SK-N-SH treated with all-trans-retinoic acid at 6 μM for 48 hours (cell line): ENCODE results near the gene ATF1.
A peak's percentile ranks its signal among the peaks of the same experiment; 100 is the strongest.

Experiments used
- ATAC-seq: fragments of 200-7000 bp; cut with Tn5 transposase; 3 replicates; pipeline ENCODE4 v1.9.1; 2020; ENCODE audit warnings: mild to moderate bottlenecking, moderate library complexity
- ARNTL ChIP-seq: fragments of 450-650 bp; formaldehyde crosslinking; IDR thresholded peaks from 2 replicates; pipeline ENCODE4 v1.5.0; 2020; ENCODE audit warnings: low read depth, mild to moderate bottlenecking, moderate library complexity, borderline replicate concordance
- CREB5 ChIP-seq: fragments of 250-450 bp; sonication (Bioruptor Pico); IDR thresholded peaks from 2 replicates; pipeline ENCODE4 v1.5.1; 2020; ENCODE audit warnings: low read depth, mild to moderate bottlenecking, moderate library complexity
- CSRNP3 ChIP-seq: fragments of 250-450 bp; sonication (Bioruptor Pico); IDR thresholded peaks from 2 replicates; pipeline ENCODE4 v1.5.1; 2021; ENCODE audit warnings: mild to moderate bottlenecking, moderate library complexity
- ESRRG ChIP-seq: fragments of 250-450 bp; sonication (Bioruptor Pico); IDR thresholded peaks from 2 replicates; pipeline ENCODE4 v1.6.1; 2021; ENCODE audit warnings: mild to moderate bottlenecking
- GLIS3 ChIP-seq: fragments of 250-450 bp; sonication (Bioruptor Pico); IDR thresholded peaks from 2 replicates; pipeline ENCODE4 v1.5.0; 2020; ENCODE audit warnings: mild to moderate bottlenecking, moderate library complexity
- OSR1 ChIP-seq: fragments of 250-450 bp; sonication (Bioruptor Pico); IDR thresholded peaks from 2 replicates; pipeline ENCODE4 v1.8.0; 2022; ENCODE audit warnings: moderate library complexity, mild to moderate bottlenecking, inconsistent platforms
- PATZ1 ChIP-seq: fragments of 250-450 bp; sonication (Bioruptor Pico); IDR thresholded peaks from 2 replicates; pipeline ENCODE4 v1.8.0; 2020; ENCODE audit warnings: mild to moderate bottlenecking, moderate library complexity, borderline replicate concordance
- POU6F1 ChIP-seq: fragments of 250-450 bp; sonication (Bioruptor Pico); IDR thresholded peaks from 2 replicates; pipeline ENCODE4 v1.8.0; 2021; ENCODE audit warnings: low read depth, mild to moderate bottlenecking, moderate library complexity, borderline replicate concordance
- PPARA ChIP-seq: fragments of 250-450 bp; sonication (Bioruptor Pico); IDR thresholded peaks from 2 replicates; pipeline ENCODE4 v1.5.0; 2020; ENCODE audit warnings: mild to moderate bottlenecking, borderline replicate concordance
- RARB ChIP-seq: fragments of 250-450 bp; sonication (Bioruptor Pico); IDR thresholded peaks from 2 replicates; pipeline ENCODE4 v1.8.0; 2021; ENCODE audit warnings: mild to moderate bottlenecking, moderate library complexity
- SNAI2 ChIP-seq: fragments of 250-450 bp; sonication (Bioruptor Pico); IDR thresholded peaks from 2 replicates; pipeline ENCODE4 v1.5.0; 2020; ENCODE audit warnings: mild to moderate bottlenecking, moderate library complexity
- TCF4 ChIP-seq: fragments of 250-450 bp; sonication (Bioruptor Pico); IDR thresholded peaks from 2 replicates; pipeline ENCODE4 v1.8.0; 2021; ENCODE audit warnings: mild to moderate bottlenecking, moderate library complexity, borderline replicate concordance
- TOX ChIP-seq: fragments of 250-450 bp; sonication (Bioruptor Pico); IDR thresholded peaks from 2 replicates; pipeline ENCODE4 v1.8.0; 2021; ENCODE audit warnings: mild to moderate bottlenecking, moderate library complexity, borderline replicate concordance
- TSHZ2 ChIP-seq: fragments of 250-450 bp; sonication (Bioruptor Pico); IDR thresholded peaks from 2 replicates; pipeline ENCODE4 v1.5.0; 2020; ENCODE audit warnings: mild to moderate bottlenecking, moderate library complexity
- ZC3H10 ChIP-seq: fragments of 250-450 bp; sonication (Bioruptor Pico); IDR thresholded peaks from 2 replicates; pipeline ENCODE4 v1.5.1; 2021; ENCODE audit warnings: mild to moderate bottlenecking, moderate library complexity
- ZFP3 ChIP-seq: fragments of 250-450 bp; sonication (Bioruptor Pico); IDR thresholded peaks from 2 replicates; pipeline ENCODE4 v1.5.0; 2020; ENCODE audit warnings: mild to moderate bottlenecking, moderate library complexity
- ZNF565 ChIP-seq: fragments of 450-650 bp; formaldehyde crosslinking; conservative IDR thresholded peaks from 2 replicates; pipeline ENCODE4 v1.5.0; 2020; ENCODE audit warnings: low read depth, mild to moderate bottlenecking, moderate library complexity
- ZNF8 ChIP-seq: fragments of 450-650 bp; formaldehyde crosslinking; IDR thresholded peaks from 2 replicates; pipeline ENCODE4 v1.5.0; 2020; ENCODE audit warnings: mild to moderate bottlenecking, moderate library complexity

Gene ATF1

GRCh38 chr12:50733706-50734105 lies 30.2 kb upstream of the ATF1 start (continued):
- TF ChIP-seq TSHZ2 (CRISPR knock-in tag) (no peak), ZC3H10 (CRISPR knock-in tag) (no peak), RARB (CRISPR knock-in tag) (no peak)

GRCh38 chr12:50734409-50735263 lies 29.3 kb upstream of the ATF1 start:
- ATAC-seq, result peak; percentile 91
- TF ChIP-seq PATZ1 (CRISPR knock-in tag) (no peak), CREB5 (no peak), CSRNP3 (CRISPR knock-in tag) (no peak), POU6F1 (CRISPR knock-in tag) (no peak), TCF4 (CRISPR knock-in tag) (no peak), GLIS3 (CRISPR knock-in tag) (no peak), ZNF565 (CRISPR knock-in tag) (no peak), ZFP3 (CRISPR knock-in tag) (no peak), ESRRG (CRISPR knock-in tag) (no peak), PPARA (no peak), TOX (no peak), SNAI2 (no peak), ZNF8 (CRISPR knock-in tag) (no peak), TSHZ2 (CRISPR knock-in tag) (no peak), OSR1 (CRISPR knock-in tag) (no peak), ARNTL (no peak)
- TF ChIP-seq, all 23 proteins: peak for 0
